ENCODE data around the gene TICRR. TPM values are rescaled to one million over a fixed set of nuclear protein-coding genes. Genes with fewer than 3 reads are reported as not detected.

The TICRR gene
- total RNA-seq, 2 experiments from 2014 or later, result 36.5 to 36.9 TPM

GRCh38 chr15:89652131-89652530, 76.9 kb downstream of the TICRR start:
- H3K4me1 Mint-ChIP-seq (ENCODE audit: low read depth), result peaks cover 17% of the 10 kb centered on the region
- CTCF ChIA-PET, result no interaction called here
- POLR2A ChIA-PET, result no interaction called here
- no peaks in the 10 kb centered on the region for H3K36me3 Mint-ChIP-seq (ENCODE audit: low read depth)
- no peak for DNase-seq
- H3K27ac Mint-ChIP-seq, result no peak overlapping the region
- H3K9me3 Mint-ChIP-seq (ENCODE audit: insufficient read depth), result no peaks in the 10 kb centered on the region
- H3K27me3 Mint-ChIP-seq (ENCODE audit: low read depth), result peaks cover 34% of the 10 kb centered on the region
- no peak overlapping the region for H3K4me3 Mint-ChIP-seq
- no peak for ATAC-seq

- no peak for ATAC-seq
- H3K9me3 Mint-ChIP-seq (ENCODE audit: insufficient read depth), result no peaks in the 10 kb centered on the region
- ChIA-PET POLR2A (no interaction called here), CTCF (no interaction called here)
- DNase-seq, result no peak
- no peak overlapping the region for H3K27ac Mint-ChIP-seq
- peaks cover 15% of the 10 kb centered on the region for H3K4me1 Mint-ChIP-seq (ENCODE audit: low read depth)
- no peaks in the 10 kb centered on the region for H3K36me3 Mint-ChIP-seq (ENCODE audit: low read depth)
- no peak overlapping the region for H3K4me3 Mint-ChIP-seq
- peaks cover 38% of the 10 kb centered on the region for H3K27me3 Mint-ChIP-seq (ENCODE audit: low read depth)
These were observed 77.4 kb downstream of the TICRR start for GRCh38 chr15:89652666-89653065.

- Mint-ChIP-seq H3K4me3 (no peak overlapping the region), H3K9me3 (ENCODE audit: insufficient read depth) (no peaks in the 10 kb centered on the region), H3K36me3 (ENCODE audit: low read depth) (no peaks in the 10 kb centered on the region), H3K27ac (no peak overlapping the region), H3K27me3 (ENCODE audit: low read depth) (peaks cover 41% of the 10 kb centered on the region), H3K4me1 (ENCODE audit: low read depth) (peaks cover 15% of the 10 kb centered on the region)
- POLR2A ChIA-PET, result no interaction called here
- ATAC-seq (no peak), DNase-seq (no peak)
- CTCF ChIA-PET, result no interaction called here
These were observed 78.3 kb downstream of the TICRR start for GRCh38 chr15:89653578-89653977.

GRCh38 chr15:89654301-89654761, 79.1 kb downstream of the TICRR start:
- ChIA-PET POLR2A (no interaction called here), CTCF (no interaction called here)
- Mint-ChIP-seq H3K27ac (no peak overlapping the region), H3K4me1 (ENCODE audit: low read depth) (peaks cover 15% of the 10 kb centered on the region), H3K4me3 (peak overlapping the region; percentile 57), H3K36me3 (ENCODE audit: low read depth) (no peaks in the 10 kb centered on the region), H3K27me3 (ENCODE audit: low read depth) (peaks cover 48% of the 10 kb centered on the region), H3K9me3 (ENCODE audit: insufficient read depth) (no peaks in the 10 kb centered on the region)
- no peak for ATAC-seq
- no peak for DNase-seq

GRCh38 chr15:89654847-89655805, 79.9 kb downstream of the TICRR start, which contains the start of gene KIF7:
TSS of gene KIF7 (minus strand) at chr15:89655467. CDS start at chr15:89652930, 2,537 bp downstream.
- H3K4me3 Mint-ChIP-seq, result peak within 1 kb of the TSS; percentile 57
- ATAC-seq (peak; percentile 77), DNase-seq (peak; percentile 32)
- ChIA-PET CTCF (no interaction called here), POLR2A (no interaction called here)
- peaks cover 54% of the 10 kb centered on the region for H3K27me3 Mint-ChIP-seq (ENCODE audit: low read depth)
- H3K4me1 Mint-ChIP-seq (ENCODE audit: low read depth), result peaks cover 15% of the 10 kb centered on the region
- no peak within 1 kb of the TSS for H3K27ac Mint-ChIP-seq
- H3K36me3 Mint-ChIP-seq (ENCODE audit: low read depth), result no peaks in the 10 kb centered on the region
- H3K9me3 Mint-ChIP-seq (ENCODE audit: insufficient read depth), result no peaks in the 10 kb centered on the region

- Mint-ChIP-seq H3K4me3 (peak overlapping the region; percentile 51), H3K9me3 (ENCODE audit: insufficient read depth) (no peaks in the 10 kb centered on the region), H3K27ac (no peak overlapping the region), H3K4me1 (ENCODE audit: low read depth) (peaks cover 15% of the 10 kb centered on the region), H3K27me3 (ENCODE audit: low read depth) (peaks cover 63% of the 10 kb centered on the region), H3K36me3 (ENCODE audit: low read depth) (no peaks in the 10 kb centered on the region)
- ChIA-PET CTCF (interaction anchor here (1.2 to 1.3 kb wide), 2 partner anchors 10 to 105 kb away, joined by 3 to 6 read pairs; no protein-coding TSS in a partner anchor), POLR2A (no interaction called here)
- ATAC-seq, result no peak
- DNase-seq, result no peak
These were observed 81.0 kb downstream of the TICRR start for GRCh38 chr15:89656116-89656815.

- Mint-ChIP-seq H3K4me1 (ENCODE audit: low read depth) (peaks cover 15% of the 10 kb centered on the region), H3K27ac (no peak overlapping the region), H3K4me3 (no peak overlapping the region), H3K9me3 (ENCODE audit: insufficient read depth) (no peaks in the 10 kb centered on the region), H3K27me3 (ENCODE audit: low read depth) (peaks cover 69% of the 10 kb centered on the region), H3K36me3 (ENCODE audit: low read depth) (no peaks in the 10 kb centered on the region)
- POLR2A ChIA-PET, result interaction anchor here (0.6 kb wide), 1 partner anchor 319 kb away, joined by 4 read pairs; no protein-coding TSS in a partner anchor
- DNase-seq, result no peak
- no peak for ATAC-seq
- CTCF ChIA-PET, result interaction anchor here (1.6 kb wide), 1 partner anchor 217 kb away, joined by 3 read pairs; no protein-coding TSS in a partner anchor
These were observed 82.5 kb downstream of the TICRR start for GRCh38 chr15:89657686-89658200.

- Mint-ChIP-seq H3K27me3 (ENCODE audit: low read depth) (peaks cover 60% of the 10 kb centered on the region), H3K9me3 (ENCODE audit: insufficient read depth) (no peaks in the 10 kb centered on the region), H3K27ac (no peak overlapping the region), H3K4me1 (ENCODE audit: low read depth) (peaks cover 14% of the 10 kb centered on the region), H3K4me3 (no peak overlapping the region), H3K36me3 (ENCODE audit: low read depth) (no peaks in the 10 kb centered on the region)
- ATAC-seq (no peak), DNase-seq (no peak)
- CTCF ChIA-PET, result no interaction called here
- POLR2A ChIA-PET, result no interaction called here
These were observed 84.0 kb downstream of the TICRR start for GRCh38 chr15:89659295-89659694.

- no peaks in the 10 kb centered on the region for H3K9me3 Mint-ChIP-seq (ENCODE audit: insufficient read depth)
- DNase-seq, result no peak
- ChIA-PET POLR2A (no interaction called here), CTCF (interaction anchor here (1.4 to 3.0 kb wide), 2 partner anchors 13 to 15 kb away, joined by 5 to 17 read pairs; no protein-coding TSS in a partner anchor)
- H3K27me3 Mint-ChIP-seq (ENCODE audit: low read depth), result peaks cover 62% of the 10 kb centered on the region
- no peak overlapping the region for H3K27ac Mint-ChIP-seq
- H3K4me3 Mint-ChIP-seq, result no peak overlapping the region
- peaks cover 9% of the 10 kb centered on the region for H3K4me1 Mint-ChIP-seq (ENCODE audit: low read depth)
- H3K36me3 Mint-ChIP-seq (ENCODE audit: low read depth), result no peaks in the 10 kb centered on the region
- ATAC-seq, result no peak
These were observed 85.3 kb downstream of the TICRR start for GRCh38 chr15:89660556-89660955.

GRCh38 chr15:89662893-89663626, 87.8 kb downstream of the TICRR start:
- peaks cover 2% of the 10 kb centered on the region for H3K4me1 Mint-ChIP-seq (ENCODE audit: low read depth)
- peaks cover 42% of the 10 kb centered on the region for H3K27me3 Mint-ChIP-seq (ENCODE audit: low read depth)
- no peak for DNase-seq
- POLR2A ChIA-PET, result no interaction called here
- no peak for ATAC-seq
- no peaks in the 10 kb centered on the region for H3K9me3 Mint-ChIP-seq (ENCODE audit: insufficient read depth)
- H3K4me3 Mint-ChIP-seq, result no peak overlapping the region
- no peak overlapping the region for H3K27ac Mint-ChIP-seq
- CTCF ChIA-PET, result interaction anchor here (1.8 to 3.0 kb wide), 2 partner anchors 10 to 17 kb away, joined by 3 to 17 read pairs; no protein-coding TSS in a partner anchor
- H3K36me3 Mint-ChIP-seq (ENCODE audit: low read depth), result no peaks in the 10 kb centered on the region
